Adrenal gland (tissue), 12 donors: ENCODE measurements around the gene SUCLG2. TPM values are rescaled to one million over a fixed set of nuclear protein-coding genes. Genes with fewer than 3 reads are reported as not detected.

Experiments
- DNase-seq, 7 donors: peaks; one replicate each; pipeline ENCODE4 v3.0.0-alpha.2; 2019 to 2020
- H3K27ac ChIP-seq, 5 donors: fragments of 200-600 bp; sonication (generic) in 4 of 5; 1 replicate in 3 of 5; 2 replicates in 2 of 5; pipeline versions ENCODE4 v1.5.1 to v1.8.0; 2016 to 2020; ENCODE audit warnings: mild to moderate bottlenecking in 1 of 5
- H3K27me3 ChIP-seq: fragments of 200-600 bp; 2 replicates; pipeline ENCODE4 v1.8.0; 2021
- H3K36me3 ChIP-seq, 2 donors: fragments of 200-600 bp; replicated peaks in 1 of 2; 1 replicate in 1 of 2; 2 replicates in 1 of 2; pipeline versions ENCODE4 v1.5.1 to v1.8.0; 2018 to 2022
- H3K4me1 ChIP-seq, 2 donors: fragments of 200-600 bp; replicated peaks in 1 of 2; 1 replicate in 1 of 2; 2 replicates in 1 of 2; pipeline versions ENCODE4 v1.5.1 to v1.8.0; 2018 to 2021
- H3K4me3 ChIP-seq, 4 donors: fragments of 200-600 bp; sonication (generic) in 3 of 4; one replicate each; pipeline ENCODE4 v1.5.1; 2016 to 2018
- H3K9me3 ChIP-seq, 3 donors: fragments of 200-600 bp; sonication (generic) in 1 of 3; replicated peaks in 1 of 3; 1 replicate in 2 of 3; 2 replicates in 1 of 3; pipeline versions ENCODE4 v1.5.1 to v1.8.0; 2016 to 2021
- CTCF ChIP-seq, 6 experiments: fragments of 450-650 bp in 4 of 6; fragments of 200-600 bp in 2 of 6; sonication (generic) in 1 of 6; IDR thresholded peaks; 1 replicate in 5 of 6; 2 replicates in 1 of 6; pipeline versions ENCODE4 v1.5.1 to v1.8.0; 2016 to 2021; ENCODE audit warnings: antibody characterized with exemption in 6 of 6, mild to moderate bottlenecking in 2 of 6, moderate library complexity in 1 of 6
- POLR2A ChIP-seq, 2 donors: fragments of 450-650 bp; IDR thresholded peaks; one replicate each; pipeline ENCODE4 v1.6.1; 2017; ENCODE audit warnings: antibody characterized with exemption in 2 of 2, mild to moderate bottlenecking in 2 of 2, moderate library complexity in 1 of 2
- WGBS, 4 donors: extraction: QIAGEN DNeasy Blood & Tissue Kit in 2 of 4; methylation state at CpG; one replicate each; pipeline versions ENCODE4 v1.1.5 to v1.1.7; 2013 to 2017; 5-methylcytosine and 5-hydroxymethylcytosine counted together
- intact Hi-C, 2 donors: fragments of 100-400 bp; cut with DNase I; formaldehyde crosslinking; loops; one replicate each; pipeline versions ENCODE4 v1.14.1 to v1.15.0; 2022 to 2023
- polyA plus RNA-seq, 3 donors: library from polyadenylated mRNA; stranded (reverse); fragments of 200-250 nt in 2 of 3; fragments of 350-450 nt in 1 of 3; fragmentation: Illumina TruSeq in 1 of 3; extraction: RNeasy Lipid Tissue Mini Kit (QIAGEN cat#74804) in 1 of 3; gene quantifications; one replicate each; pipeline ENCODE4 v1.2.3, GENCODE V29; 2013 to 2014
- total RNA-seq, 9 donors: library from RNA; depleted of rRNA in 4 of 9; stranded (reverse); fragments of >200 nt in 4 of 9; fragments of 120-200 nt in 1 of 9; fragmentation: NEBNext Ultra II Directional in 1 of 9; extraction: Animal tissue kit (Norgen Biotek cat#: 25700) in 1 of 9; gene quantifications; one replicate each; pipeline versions ENCODE4 v1.1.0 to v1.2.4, GENCODE V29; 2013 to 2023
- donor health status: healthy with polysubstance abuse.
- donor health status: Bipolar disorder and iron deficiency.
- donor health status: DM: yes; HTN: yes; CAD: no.
- donor health status: DM: no; HTN: no; CAD: no.
- donor health status: DM: no; HTN: no; CAD: no.
- donor health status: DM: yes; HTN: yes; CAD: no.

SUCLG2 gene
- total and polyA plus RNA-seq, 12 donors, result 24.4 to 115 (median 69.6) TPM

GRCh38 chr3:67388738-67389137 is 265.7 kb downstream of the SUCLG2 start:
- TF ChIP-seq POLR2A (IDR thresholded peaks at IDR 0.05) (no peak), CTCF (IDR thresholded peaks at IDR 0.05) (no peak)
- Histone ChIP-seq H3K4me1 (peaks cover 0 to 12% of the 10 kb centered on the region in 2 donors), H3K36me3 (no peaks in the 10 kb centered on the region), H3K27me3 (no peaks in the 10 kb centered on the region), H3K27ac (no peak overlapping the region), H3K4me3 (no peak overlapping the region), H3K9me3 (no peaks in the 10 kb centered on the region)
- WGBS, 4 donors, result 92 to 98% (median 95%) methylated on average over 3 of the region's 3 CpGs
- DNase-seq, result no peak
- intact Hi-C loops, result loop anchor here in 1 of 2 donors (10.0 kb wide), 1 partner anchor 1486 kb away; no protein-coding TSS in a partner anchor

GRCh38 chr3:67386451-67386850 is 268.0 kb downstream of the SUCLG2 start:
- Histone ChIP-seq H3K9me3 (no peaks in the 10 kb centered on the region), H3K36me3 (no peaks in the 10 kb centered on the region), H3K4me3 (no peak overlapping the region), H3K27me3 (no peaks in the 10 kb centered on the region), H3K4me1 (peaks cover 0 to 33% of the 10 kb centered on the region in 2 donors), H3K27ac (no peak overlapping the region)
- TF ChIP-seq POLR2A (IDR thresholded peaks at IDR 0.05) (no peak), CTCF (IDR thresholded peaks at IDR 0.05) (no peak)
- intact Hi-C loops, result loop anchor here in 1 of 2 donors (10.0 kb wide), 1 partner anchor 1488 kb away; no protein-coding TSS in a partner anchor
- 72 to 86% (median 80%) methylated on average over 5 of the region's 5 CpGs for WGBS, 4 donors
- no peak for DNase-seq

GRCh38 chr3:67384760-67385397 is 269.5 kb downstream of the SUCLG2 start:
- peak in 6 of 7 donors; percentile 27 to 70 (median 46) for DNase-seq
- H3K27ac ChIP-seq, result no peak overlapping the region
- no peaks in the 10 kb centered on the region for H3K9me3 ChIP-seq
- intact Hi-C loops, result loop anchor here (5.0 to 10.0 kb wide), 2 partner anchors 407 to 1490 kb away; no protein-coding TSS in a partner anchor
- H3K4me3 ChIP-seq, result no peak overlapping the region
- WGBS, 4 donors, result 72 to 80% (median 77%) methylated on average over 9 to 10 of the region's 10 CpGs
- TF ChIP-seq CTCF (IDR thresholded peaks at IDR 0.05) (peak; percentile 21 to 55 (median 40)), POLR2A (IDR thresholded peaks at IDR 0.05) (no peak)
- peaks cover 0 to 35% of the 10 kb centered on the region in 2 donors for H3K4me1 ChIP-seq
- no peaks in the 10 kb centered on the region for H3K36me3 ChIP-seq
- H3K27me3 ChIP-seq, result no peaks in the 10 kb centered on the region

- H3K36me3 ChIP-seq, result no peaks in the 10 kb centered on the region
- no peak overlapping the region for H3K4me3 ChIP-seq
- TF ChIP-seq CTCF (IDR thresholded peaks at IDR 0.05) (no peak), POLR2A (IDR thresholded peaks at IDR 0.05) (no peak)
- no peak for DNase-seq
- intact Hi-C loops, result loop anchor here (5.0 to 10.0 kb wide), 2 partner anchors 408 to 1491 kb away; no protein-coding TSS in a partner anchor
- H3K27me3 ChIP-seq, result no peaks in the 10 kb centered on the region
- WGBS, 4 donors, result 65 to 82% (median 69%) methylated on average over 5 of the region's 5 CpGs
- H3K27ac ChIP-seq, result no peak overlapping the region
- H3K4me1 ChIP-seq, result peaks cover 0 to 29% of the 10 kb centered on the region in 2 donors
- H3K9me3 ChIP-seq, result no peaks in the 10 kb centered on the region
Observed at GRCh38 chr3:67384016-67384415, 270.4 kb downstream of the SUCLG2 start.
